Liver (tissue), 3 donors: Measurements from ENCODE around the gene LHPP.

ENCODE experiments used
- EGR1 ChIP-seq, 2 donors: IDR thresholded peaks; 2 replicates each; pipeline ENCODE4 v1.6.1; 2016 to 2018; ENCODE audit warnings: antibody characterized with exemption in 2 of 2, low read depth in 2 of 2
- FOXA1 ChIP-seq: IDR thresholded peaks from 2 replicates; pipeline ENCODE4 v1.6.1; 2016; ENCODE audit warnings: antibody characterized with exemption
- GABPA ChIP-seq, 2 donors: IDR thresholded peaks in 1 of 2; conservative IDR thresholded peaks in 1 of 2; 2 replicates each; pipeline ENCODE4 v1.6.1; 2016; ENCODE audit warnings: antibody characterized with exemption in 2 of 2, mild to moderate bottlenecking in 1 of 2, moderate library complexity in 1 of 2
- HNF4A ChIP-seq, 2 donors: conservative IDR thresholded peaks; 2 replicates each; pipeline ENCODE4 v1.6.1; 2016; ENCODE audit warnings: antibody characterized with exemption in 2 of 2, mild to moderate bottlenecking in 2 of 2
- JUND ChIP-seq, 2 donors: IDR thresholded peaks; 2 replicates each; pipeline ENCODE4 v1.6.1; 2016; ENCODE audit warnings: antibody characterized with exemption in 2 of 2
- RAD21 ChIP-seq, 2 donors: IDR thresholded peaks; 2 replicates each; pipeline ENCODE4 v1.6.1; 2016; ENCODE audit warnings: antibody characterized with exemption in 2 of 2, mild to moderate bottlenecking in 2 of 2
- RXRA ChIP-seq, 2 donors: IDR thresholded peaks; 2 replicates each; pipeline ENCODE4 v1.6.1; 2017 to 2018; ENCODE audit warnings: antibody characterized with exemption in 2 of 2, mild to moderate bottlenecking in 1 of 2
- TAF1 ChIP-seq: conservative IDR thresholded peaks from 2 replicates; pipeline ENCODE4 v1.6.1; 2016; ENCODE audit warnings: antibody characterized with exemption, mild to moderate bottlenecking
- YY1 ChIP-seq: IDR thresholded peaks from 2 replicates; pipeline ENCODE4 v1.6.1; 2016; ENCODE audit warnings: antibody characterized with exemption, mild to moderate bottlenecking
- TF ChIP-seq, protein P1 (sequence below): fragments of 150-350 bp; IDR thresholded peaks from 2 replicates; pipeline ENCODE4 v1.5.1; 2017; ENCODE audit warnings: improper control_type of control experiment, low read depth, low read length; ENCODE audit not compliant: missing input control
- TF ChIP-seq, protein P2 (sequence below): IDR thresholded peaks from 2 replicates; pipeline ENCODE4 v1.6.1; 2016; ENCODE audit warnings: antibody characterized with exemption
- TF ChIP-seq, protein P3 (sequence below): IDR thresholded peaks from 2 replicates; pipeline ENCODE4 v1.6.1; 2016; ENCODE audit warnings: antibody characterized with exemption
- donor health status: healthy.
- donor health status: healthy.

DNA sequence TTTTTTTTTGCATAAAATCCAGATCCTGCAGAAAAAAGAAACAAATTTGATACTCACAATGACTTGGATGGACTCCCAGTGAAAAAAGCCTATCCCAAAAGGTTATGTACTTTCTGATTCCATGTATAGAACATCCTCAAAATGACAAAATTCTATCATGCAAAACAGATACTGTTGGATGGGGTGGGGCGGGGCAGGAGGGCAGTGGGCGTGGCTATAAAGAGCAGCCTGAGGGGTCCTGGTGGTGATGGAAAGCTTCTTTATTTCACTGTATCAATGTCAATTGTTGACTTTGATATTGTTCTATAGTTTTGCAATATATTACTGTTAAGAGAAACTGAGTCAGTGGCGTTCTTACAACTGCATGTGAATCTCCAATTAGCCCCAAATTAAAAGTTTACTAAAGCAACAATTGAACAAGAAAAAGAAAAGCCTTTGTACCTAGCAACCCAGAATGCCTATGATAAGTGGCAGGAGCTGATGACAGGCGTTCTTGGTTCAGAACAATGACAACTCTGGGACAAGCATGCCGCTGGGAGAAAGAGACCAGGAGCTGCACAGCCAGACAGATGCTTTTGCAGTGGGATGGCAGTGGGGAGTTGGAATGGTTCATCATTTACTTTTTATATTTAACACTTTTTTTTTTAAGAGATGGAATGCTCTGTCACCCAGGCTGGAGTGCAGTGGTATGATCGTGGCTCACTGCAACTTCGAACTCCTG, 101.9 kb downstream of the LHPP start:
- TF ChIP-seq, protein P1, sequence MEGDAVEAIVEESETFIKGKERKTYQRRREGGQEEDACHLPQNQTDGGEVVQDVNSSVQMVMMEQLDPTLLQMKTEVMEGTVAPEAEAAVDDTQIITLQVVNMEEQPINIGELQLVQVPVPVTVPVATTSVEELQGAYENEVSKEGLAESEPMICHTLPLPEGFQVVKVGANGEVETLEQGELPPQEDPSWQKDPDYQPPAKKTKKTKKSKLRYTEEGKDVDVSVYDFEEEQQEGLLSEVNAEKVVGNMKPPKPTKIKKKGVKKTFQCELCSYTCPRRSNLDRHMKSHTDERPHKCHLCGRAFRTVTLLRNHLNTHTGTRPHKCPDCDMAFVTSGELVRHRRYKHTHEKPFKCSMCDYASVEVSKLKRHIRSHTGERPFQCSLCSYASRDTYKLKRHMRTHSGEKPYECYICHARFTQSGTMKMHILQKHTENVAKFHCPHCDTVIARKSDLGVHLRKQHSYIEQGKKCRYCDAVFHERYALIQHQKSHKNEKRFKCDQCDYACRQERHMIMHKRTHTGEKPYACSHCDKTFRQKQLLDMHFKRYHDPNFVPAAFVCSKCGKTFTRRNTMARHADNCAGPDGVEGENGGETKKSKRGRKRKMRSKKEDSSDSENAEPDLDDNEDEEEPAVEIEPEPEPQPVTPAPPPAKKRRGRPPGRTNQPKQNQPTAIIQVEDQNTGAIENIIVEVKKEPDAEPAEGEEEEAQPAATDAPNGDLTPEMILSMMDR: no peak
- TF ChIP-seq GABPA (IDR thresholded peaks at IDR 0.05 in 1 of 2, conservative IDR thresholded peaks at IDR 0.05 in 1 of 2): no peak
- no peak for TF ChIP-seq RXRA (IDR thresholded peaks at IDR 0.05)
- TF ChIP-seq, protein P2, sequence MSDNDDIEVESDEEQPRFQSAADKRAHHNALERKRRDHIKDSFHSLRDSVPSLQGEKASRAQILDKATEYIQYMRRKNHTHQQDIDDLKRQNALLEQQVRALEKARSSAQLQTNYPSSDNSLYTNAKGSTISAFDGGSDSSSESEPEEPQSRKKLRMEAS: no peak
- TF ChIP-seq, protein P3, sequence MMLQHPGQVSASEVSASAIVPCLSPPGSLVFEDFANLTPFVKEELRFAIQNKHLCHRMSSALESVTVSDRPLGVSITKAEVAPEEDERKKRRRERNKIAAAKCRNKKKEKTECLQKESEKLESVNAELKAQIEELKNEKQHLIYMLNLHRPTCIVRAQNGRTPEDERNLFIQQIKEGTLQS: no peak
- no peak for TF ChIP-seq TAF1
- no peak for TF ChIP-seq EGR1 (IDR thresholded peaks at IDR 0.05; ENCODE audit: low read depth in 2 of 2)
- TF ChIP-seq JUND (IDR thresholded peaks at IDR 0.05): no peak
- TF ChIP-seq HNF4A (conservative IDR thresholded peaks at IDR 0.05): no peak
- no peak for TF ChIP-seq RAD21 (IDR thresholded peaks at IDR 0.05)
- TF ChIP-seq YY1: no peak
- TF ChIP-seq FOXA1: no peak
